NCI-H2171 treated with DMSO at 0.1 percent for 48 hours (cell line): ENCODE measurements around the gene DCANP1.

ENCODE experiments used
- DNase-seq: peaks from one replicate; lab custom pipeline; 2025; lab: John Stamatoyannopoulos, UW

The DCANP1 gene

DNA sequence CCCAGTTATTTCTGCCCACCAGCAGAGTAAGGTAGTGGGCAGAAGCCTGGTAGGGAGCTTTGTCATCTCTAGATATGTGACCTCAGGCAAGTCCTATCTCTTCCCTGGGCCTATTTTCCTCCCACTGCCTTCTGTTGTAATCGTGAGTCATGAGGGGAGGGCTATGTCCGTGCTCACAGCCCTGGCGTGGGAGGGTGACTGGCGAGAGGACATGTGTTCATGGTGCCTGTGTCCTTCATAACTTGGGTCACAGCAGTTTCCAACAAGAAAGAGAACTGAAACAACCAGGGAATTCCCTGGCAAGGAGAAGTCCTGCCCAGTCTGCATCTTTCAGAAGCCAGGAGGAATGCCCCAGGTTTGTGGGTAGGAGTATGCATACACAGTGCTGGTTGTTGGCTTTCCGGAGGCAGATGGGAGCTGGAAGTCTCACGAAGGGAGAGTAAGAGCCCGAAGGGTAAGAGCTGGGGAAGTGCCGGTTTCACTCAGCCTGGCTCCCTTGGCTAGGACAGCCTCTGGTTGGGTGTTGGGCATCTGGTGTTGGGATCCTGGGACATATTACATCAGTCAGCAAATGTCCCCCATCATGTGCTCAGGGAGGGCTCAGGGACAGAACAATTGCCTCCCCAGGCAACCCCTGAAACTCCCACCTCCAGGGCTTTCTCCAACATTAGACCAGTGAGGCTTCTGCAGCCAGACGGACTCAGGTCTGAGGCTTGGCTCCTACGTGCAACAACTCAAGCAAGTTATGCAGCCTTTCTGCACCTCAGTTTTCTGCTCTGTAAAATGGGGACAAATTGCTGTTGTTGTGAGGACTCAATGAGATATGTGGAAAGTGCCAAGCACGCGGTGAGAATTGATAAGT lies 9.3 kb upstream of the DCANP1 start:
- DNase-seq = no peak

DNA sequence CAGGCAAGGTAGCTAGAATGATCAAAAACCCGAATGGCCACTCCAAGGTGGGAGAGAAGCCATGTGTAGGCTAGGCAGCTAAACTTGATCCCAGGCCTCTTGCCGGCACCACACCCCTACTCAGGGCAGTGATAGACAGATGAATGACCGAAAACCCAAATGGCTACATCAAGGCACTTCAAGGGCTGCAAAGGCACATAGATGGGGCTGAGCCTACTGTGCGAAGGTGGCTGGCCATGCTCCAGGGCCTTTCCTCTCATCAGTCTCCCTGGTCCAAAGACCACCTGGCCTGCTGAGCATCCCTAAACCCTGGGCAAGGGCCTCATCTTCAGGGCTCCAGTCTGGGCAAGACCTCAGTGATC lies 8.7 kb upstream of the DCANP1 start:
- DNase-seq = no peak

DNA sequence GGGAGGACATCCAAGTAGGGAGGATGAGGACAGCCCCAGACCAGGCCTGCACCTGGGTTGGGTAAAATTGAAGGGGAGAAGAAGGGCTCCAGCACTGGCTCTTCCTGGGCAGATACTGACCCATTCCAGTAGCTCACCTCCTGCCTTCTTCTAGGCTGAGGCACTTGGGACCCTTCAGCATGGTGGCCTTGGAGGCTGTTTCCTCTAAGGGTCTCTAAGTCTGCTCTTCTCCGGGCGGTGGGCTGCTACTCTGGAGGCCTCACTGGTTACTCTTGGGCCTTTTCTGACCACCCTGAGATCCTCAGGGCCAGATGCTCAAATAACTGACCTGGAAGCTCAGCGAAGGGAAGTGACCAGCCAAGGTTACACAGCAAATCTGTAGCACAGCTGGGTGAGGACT lies 7.8 kb upstream of the DCANP1 start:
- DNase-seq = no peak

DNA sequence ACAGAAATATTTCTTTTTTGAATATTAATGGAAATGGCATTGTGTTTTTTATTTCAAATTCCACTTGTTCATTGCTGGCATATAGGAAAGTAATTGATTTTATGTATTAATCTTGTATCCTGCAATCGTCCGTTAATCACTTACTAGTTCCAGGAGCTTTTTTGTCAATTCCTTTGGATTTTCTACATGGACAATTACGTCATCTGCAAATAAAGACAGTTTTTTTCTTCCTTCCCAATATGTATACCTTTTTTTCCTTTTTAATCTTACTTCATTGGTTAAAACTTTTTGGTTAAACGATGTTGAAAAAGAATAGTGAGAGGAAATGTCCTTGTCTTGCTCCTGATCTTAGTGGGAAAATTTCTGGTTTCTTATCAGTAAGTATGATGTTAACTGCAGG lies 6.5 kb upstream of the DCANP1 start:
- DNase-seq = no peak

DNA sequence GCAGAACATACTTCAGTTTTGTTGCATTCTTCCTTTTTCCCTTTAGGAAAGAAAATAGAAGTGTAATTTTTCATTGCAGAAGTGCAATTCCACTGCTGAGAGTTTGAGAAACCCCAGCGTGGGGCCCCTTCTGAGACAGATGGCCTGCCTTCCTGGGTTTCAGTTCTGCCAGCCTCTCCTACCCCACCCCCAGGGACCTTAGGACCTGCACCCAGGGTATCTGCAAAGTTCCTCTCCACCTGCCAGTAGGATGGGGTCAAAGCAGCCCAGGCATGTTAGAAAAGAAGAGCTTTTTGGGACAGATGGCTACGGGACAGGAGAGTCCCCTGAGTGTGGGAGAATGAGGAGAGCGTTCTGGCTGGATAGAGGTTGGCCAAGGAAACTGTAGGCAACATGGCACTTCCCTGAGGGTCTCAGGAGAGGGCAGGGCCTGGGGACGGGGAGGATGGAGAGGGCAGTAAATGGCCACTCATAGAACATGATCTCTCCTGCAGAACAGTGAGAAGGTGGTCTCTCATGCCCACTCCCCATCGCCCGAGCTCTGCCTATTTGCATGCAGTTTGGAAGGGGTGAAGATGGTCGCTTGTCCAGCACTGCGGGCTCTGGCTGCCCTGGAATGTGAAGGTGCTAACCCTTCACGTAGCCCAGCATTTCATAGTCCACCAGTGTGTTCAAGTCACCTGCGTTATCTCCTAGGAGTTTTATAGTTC lies 5.3 kb upstream of the DCANP1 start, which contains the start of gene TIFAB:
TIFAB (minus strand) TSS at position 31 of the 710 bp plus-strand sequence. CDS start 2,412 bp downstream, outside the sequence.
- DNase-seq = peak; percentile 76

DNA sequence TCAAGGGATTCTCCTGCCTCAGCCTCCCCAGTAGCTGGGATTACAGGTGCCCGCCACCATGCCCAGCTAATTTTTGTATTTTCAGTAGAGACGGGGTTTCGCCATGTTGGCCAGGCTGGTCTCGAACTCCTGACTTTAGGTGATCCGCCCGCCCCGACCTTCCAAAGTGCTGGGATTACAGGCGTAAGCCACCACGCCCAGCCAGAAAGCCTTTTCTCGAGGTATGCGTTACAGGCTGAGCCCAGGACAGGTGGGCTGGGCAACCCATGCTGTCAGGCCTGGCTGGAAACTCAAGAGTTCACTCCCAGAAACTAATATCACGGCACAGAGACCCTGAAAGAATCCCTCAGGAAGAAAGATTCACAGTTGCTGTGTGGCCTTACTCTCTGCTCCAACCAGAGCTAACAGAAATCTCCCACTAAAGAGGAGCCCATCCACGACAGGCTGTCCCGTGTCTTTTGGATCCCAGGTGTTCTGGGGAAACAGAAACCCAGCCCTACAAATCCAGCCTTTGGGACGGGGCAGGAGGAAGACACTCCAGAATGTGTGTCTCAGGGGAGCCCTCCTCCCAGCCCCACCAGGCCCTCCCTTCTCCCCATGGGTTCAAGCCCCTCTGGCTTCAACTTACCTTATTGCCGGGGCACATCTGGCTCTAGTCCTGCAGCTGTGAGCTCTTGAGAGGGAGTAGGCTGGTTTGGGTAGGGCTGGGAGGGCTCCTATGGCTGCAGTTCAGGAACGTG lies 4.6 kb upstream of the DCANP1 start:
- DNase-seq = peak; percentile 72

DNA sequence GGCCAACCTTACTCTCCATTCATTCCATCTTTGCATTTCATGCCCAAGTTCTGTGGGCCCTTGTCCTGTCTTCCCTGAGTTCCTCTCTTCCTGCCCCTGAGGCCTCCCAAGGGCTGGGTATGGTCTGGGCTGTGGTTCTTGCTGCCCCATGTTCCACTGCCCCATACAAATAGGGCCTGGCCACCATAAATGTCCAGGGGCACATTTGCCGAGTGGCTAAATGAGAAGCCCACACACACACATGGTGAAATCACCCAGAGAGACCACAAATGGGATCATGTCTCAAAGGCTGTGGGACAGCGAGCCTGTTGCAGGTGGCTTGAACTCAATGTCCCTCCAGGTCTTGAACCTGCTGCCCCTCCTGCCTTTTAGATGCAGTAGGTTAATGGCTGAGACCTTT lies 3.8 kb upstream of the DCANP1 start:
- no peak for DNase-seq

DNA sequence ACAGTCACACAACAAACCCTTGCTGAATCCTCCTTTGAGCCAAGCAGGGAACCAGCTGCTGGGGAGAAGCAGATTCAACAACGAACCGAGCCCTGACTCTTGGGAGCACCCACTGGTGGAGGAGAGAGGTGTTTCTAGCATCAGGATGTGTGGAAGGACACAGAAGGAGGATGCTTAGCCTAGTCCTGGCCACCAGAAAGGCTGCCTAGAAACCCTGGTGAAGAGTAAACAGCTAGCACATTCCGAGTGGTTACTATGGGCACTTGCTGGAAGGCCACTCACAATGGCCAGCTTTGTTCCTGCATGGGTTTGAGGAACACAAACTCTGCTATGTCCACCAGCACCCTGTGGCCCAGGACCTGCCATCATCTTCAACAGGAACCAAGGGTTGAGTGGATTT lies 3.2 kb upstream of the DCANP1 start:
- DNase-seq = no peak

DNA sequence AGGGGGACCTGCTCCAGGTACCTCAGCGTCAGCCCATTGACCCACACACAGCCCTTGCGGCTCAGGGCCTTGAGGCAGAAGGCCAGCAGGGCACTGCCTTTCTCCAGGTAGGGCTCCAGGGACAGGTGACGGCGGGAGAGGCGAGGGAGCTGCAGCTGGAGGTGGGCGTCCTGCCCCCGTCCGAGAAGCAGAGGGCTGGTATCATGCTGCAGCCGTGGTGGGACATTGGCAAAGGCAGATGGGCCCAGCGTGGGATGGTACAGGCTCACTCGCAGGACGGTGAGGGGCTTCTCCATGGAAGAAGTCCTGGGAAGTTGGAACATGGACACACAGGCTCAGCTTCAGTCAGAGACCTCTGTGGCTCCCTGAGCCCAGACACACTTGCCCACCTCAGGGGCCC lies 2.5 kb upstream of the DCANP1 start:
- no peak for DNase-seq

DNA sequence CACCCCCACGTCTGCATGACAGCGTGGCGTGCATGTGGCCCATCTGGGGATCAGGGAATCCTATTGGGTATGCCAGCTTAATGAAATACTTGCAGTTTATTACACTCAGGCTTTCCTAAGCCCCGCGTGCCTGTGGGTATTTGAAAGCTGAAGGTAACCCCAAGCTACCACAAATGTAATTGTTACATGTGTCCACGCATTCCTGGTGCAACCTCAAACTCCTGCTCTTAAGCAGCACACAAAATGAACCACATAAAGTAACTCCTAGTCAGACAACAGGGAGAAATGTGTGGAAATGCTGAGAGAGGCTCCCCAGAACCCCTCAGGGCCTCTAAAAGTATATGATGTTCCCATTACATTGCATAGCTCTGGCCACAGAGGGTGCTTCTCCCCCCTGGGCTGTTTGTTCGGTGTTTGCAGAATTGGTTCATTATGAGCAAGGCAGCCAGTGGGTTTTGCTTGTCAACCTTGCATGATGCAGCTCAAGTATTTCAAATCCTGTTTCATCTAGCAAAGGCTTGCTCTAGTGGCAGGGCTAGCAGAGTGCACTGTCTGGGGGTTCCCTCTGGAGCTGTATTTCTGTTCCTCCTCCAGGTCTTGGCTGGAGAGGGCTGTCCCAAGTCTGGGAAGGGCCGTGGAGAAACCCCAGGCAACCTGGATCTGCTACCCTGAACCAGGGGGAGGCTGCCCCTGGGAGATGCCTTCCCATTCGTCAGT lies 1.8 kb upstream of the DCANP1 start:
- no peak for DNase-seq

DNA sequence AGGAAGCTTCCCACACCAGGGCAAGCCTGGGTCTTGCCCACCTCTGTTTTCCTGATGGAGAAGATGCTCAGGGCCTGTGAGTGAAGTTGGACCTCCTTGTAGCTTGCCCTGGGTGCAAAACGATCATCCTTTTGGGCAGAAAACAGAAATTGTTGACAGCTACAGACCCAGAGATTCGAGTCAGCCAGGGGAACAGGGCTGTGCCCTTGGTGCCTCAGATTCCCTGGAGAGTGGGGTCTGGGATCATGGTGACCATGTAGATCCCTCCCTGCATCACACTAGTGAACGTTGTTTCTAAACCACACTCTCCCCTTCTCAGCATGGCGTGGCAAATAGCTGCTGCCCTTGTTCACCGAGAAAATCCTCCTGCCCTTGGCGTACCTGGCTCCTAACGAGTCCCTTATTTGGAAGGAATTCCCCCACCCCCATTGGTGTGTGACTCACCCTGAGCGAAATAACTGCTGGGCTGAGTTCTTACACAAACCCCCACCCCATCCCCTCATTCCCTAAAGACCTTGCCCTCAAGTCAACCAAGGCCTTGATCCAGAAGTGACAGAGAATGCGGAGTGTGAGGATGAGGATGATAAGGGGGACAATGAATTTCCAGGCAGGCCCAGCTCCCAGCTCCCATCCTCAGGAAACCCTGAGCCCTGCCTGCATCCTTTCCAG lies 1.1 kb upstream of the DCANP1 start:
- DNase-seq = no peak

DNA sequence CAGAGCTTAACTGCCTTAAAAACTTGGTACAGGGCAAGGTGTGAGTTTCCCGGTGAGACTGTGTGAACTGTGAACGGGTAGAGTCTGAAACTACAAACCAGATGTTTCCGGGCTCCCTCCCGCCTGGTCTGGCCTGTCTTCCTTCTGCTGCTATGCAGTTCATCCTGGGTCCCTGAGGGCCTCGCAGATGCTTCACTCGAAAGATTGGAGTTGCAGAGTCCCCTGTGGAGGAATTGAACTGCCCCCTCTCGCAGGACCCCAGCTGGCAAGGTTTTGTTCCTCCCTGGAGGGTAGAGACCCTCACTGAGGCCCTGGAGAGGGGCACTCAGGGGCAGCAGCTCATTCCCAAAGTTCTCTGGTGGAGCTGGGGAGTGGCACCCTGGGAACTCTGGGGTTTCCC lies 533 bp downstream of the DCANP1 start:
- no peak for DNase-seq

DNA sequence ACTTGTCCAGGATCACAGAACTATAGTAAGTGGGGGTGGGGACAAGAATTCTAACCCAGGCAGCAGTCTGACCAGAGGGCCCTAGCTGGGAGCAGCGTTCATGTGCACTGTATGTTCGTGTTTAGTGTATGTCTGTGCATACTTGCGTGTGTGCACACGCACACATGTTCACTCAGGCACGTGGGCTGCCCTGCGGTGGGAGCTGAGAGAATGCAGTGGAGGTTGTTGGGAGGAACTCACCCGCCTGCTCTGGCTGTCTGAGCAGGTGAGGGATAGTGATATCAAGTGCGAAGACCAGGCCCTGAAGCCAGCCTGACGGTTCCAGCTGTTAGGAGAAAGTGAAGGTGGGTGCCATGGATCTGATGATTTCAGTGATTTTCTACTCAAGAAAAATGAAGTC lies 942 bp downstream of the DCANP1 start:
- no peak for DNase-seq

DNA sequence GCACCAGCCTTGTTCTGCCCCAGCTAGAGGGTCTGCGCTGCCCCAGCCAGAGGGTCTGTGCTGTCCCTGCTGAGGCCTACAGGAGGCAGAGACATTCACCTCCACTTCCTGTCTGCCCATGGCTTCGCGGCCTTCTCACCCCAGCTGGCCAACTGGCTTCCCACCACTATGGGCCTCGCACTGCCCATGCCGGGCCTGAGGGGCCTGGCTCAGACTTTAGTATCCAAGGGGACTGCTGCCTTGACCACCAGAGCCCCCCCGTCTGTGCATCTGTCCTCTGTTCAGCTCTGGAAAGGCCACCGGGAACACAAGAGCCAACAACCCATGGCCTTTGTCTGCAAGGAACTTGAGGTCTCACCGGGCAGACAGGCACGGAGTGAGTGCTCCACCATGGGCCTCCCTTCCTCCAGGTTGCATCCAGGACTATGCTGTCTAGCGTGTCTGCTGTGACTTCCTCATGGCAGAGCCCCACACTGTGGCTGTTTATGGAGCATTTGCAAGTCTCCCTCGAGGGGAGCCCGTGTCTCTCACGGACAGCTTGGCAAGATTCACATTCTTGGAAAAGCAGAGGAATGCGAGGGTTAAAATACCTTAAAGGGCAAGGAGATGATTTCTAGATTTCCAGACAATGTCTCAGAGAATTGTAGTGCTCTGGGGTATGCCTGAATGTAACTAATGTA lies 1.7 kb downstream of the DCANP1 start:
- no peak for DNase-seq

DNA sequence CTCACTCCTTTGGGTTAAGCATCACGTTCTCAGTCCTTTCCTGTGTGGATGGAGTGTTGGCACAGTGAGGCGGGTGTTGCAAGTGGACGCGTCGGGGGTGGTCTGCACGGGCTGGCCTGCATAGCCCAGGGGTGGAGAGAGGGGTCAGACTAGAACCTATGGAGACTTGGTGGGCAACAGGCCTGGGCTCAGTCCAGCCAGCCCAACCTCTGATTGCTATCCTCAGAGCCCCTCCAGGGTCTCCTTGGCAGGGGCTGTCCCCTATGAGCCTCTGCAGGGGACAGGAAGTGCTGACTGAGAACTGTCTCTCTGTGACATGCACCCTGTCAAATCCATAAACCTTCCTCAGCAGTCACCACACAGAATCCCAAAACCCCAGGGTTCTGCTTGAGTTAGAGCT lies 2.3 kb downstream of the DCANP1 start:
- DNase-seq = no peak

DNA sequence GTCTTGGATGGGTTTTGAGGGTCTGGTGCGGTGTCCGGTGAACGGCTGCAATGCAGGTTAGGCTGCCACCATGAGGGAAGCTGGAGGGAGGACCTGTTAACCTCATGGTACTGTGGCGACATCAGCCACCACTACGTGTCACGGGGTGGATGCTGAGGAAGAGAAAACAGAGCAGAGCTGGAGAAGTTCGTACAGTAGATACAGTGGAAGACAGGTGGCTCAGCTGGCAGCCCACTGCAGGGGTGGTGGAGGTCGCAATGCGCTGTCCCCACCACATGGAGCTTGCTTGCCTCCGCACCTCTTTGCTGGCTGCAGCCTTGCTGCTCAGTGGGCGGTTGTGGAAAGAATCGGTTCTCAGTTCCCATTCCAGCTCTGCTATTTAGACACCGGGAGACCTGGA lies 2.8 kb downstream of the DCANP1 start:
- DNase-seq = no peak

DNA sequence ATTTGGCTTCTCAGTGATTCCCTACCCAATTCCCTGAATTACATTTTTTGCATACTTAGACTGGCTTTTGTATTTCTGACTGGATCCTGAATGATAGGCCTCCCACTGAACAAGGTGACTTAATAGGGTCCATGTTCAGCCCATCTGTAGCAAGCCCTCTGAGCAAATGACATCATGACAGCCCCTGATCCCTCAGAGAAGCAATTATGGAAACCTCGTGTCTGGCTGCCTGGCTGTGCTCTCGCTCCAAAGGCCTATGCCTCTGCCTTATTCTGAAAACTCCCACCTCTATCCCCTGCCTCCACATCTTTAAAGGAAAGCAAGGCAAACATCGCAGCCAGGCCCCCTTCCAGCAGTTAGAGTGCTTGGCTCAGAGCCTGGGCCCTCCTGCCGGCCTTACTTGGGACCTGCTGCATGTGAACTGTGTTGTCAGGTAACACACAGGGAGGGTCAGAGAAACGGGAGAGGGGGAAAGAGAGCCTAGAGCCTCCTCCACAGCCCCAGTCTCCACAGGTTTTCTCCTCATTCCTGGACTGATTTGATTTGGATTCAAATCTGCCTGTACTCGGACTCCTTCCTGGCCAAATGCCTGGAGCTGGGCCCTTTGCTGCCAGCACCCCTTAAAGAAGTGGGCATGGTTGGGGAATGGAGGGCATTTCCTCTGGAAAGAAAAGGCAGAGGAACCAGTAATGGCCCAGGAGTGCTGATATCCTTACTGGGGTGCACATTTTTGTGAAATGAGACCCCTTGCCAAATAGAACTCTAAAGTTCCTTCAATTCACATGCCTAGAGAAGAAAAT lies 3.8 kb downstream of the DCANP1 start:
- peak; percentile 6 for DNase-seq

DNA sequence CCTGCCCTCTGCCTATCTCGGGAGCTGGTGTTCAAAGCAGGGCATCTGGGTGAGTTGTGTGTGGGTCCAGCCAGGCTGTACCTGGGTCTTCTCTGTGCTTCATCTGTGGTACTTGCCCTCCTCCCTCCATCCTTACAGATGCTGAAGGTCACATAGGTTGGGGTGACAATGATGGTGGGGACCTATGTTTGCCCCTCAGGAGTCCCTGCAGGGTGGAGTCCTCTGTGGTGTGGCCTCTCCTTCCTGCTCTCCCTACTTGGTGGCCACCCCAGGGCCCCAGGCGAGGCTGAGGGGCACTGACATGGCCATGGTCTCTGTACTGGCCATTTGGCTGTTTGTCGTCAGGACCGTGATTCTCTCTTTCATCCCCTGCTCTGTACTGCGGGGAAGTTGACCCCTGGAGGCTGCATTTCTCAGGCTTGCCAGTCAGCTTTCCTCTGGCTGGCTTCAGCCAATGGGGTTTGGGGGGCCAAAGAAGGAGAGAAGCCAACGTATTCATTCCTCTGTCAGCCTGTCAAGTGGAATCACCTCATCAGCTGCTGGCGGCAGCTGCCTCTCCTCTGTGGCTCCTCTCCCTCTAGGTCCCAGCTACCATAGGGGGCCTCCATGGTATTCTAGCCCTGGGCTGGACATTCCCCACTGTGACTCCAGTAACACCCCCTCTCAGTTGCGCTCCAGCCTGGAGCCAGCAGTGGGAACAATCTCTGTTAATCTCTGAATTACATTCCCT lies 4.6 kb downstream of the DCANP1 start:
- DNase-seq = no peak

DNA sequence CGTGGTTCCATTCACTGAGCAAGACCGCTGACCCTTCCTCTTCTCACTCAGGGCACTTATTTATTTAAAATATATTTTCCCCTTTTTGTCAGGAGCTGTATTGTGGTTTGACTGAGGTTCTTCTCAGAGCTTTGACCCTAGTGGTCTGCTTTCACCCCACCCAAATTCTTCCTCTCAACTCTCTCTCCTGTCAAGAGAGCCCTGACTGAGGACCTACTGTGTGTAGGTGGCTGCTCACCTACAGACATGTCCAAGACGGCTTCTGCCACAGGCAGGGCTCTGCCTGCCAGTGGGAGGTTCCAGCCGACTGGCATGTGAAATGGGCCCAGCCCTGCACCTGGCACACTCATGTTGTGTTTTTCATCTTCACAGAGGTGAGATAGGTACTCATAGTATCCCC lies 5.2 kb downstream of the DCANP1 start:
- DNase-seq = no peak
